Activated naive CD4-positive, alpha-beta T cell treated with anti-CD3 and anti-CD28 coated beads for 36 hours (primary cell): Measurements from ENCODE around the gene SNRNP70. TPM values are rescaled to one million over a fixed set of nuclear protein-coding genes. Genes with fewer than 3 reads are reported as not detected.

Experiments
- CTCF ChIA-PET: fragments of 350-600 bp; sonication (Branson Sonifier 250); formaldehyde crosslinking; loops from one replicate; lab custom pipeline; 2021; ENCODE audit warnings: antibody characterized with exemption; lab: Charles Lee
- DNase-seq: peaks from one replicate; pipeline ENCODE4 v3.0.0-alpha.2; 2020
- H3K27ac Mint-ChIP-seq: one replicate; pipeline ENCODE4 v1.8.0; 2021; ENCODE audit warnings: mild to moderate bottlenecking, mixed read lengths
- H3K27me3 Mint-ChIP-seq: one replicate; pipeline ENCODE4 v1.8.0; 2021; ENCODE audit warnings: low read depth, mixed read lengths
- H3K36me3 Mint-ChIP-seq: one replicate; pipeline ENCODE4 v1.8.0; 2021; ENCODE audit warnings: low read depth, mixed read lengths
- H3K4me1 Mint-ChIP-seq: one replicate; pipeline ENCODE4 v1.8.0; 2021; ENCODE audit warnings: low read depth, mixed read lengths
- H3K4me3 Mint-ChIP-seq: one replicate; pipeline ENCODE4 v1.8.0; 2021; ENCODE audit warnings: mild to moderate bottlenecking, moderate library complexity, mixed read lengths
- H3K9me3 Mint-ChIP-seq: one replicate; pipeline ENCODE4 v1.8.0; 2021; ENCODE audit warnings: mixed read lengths
- intact Hi-C: fragments of 100-400 bp; cut with micrococcal nuclease; formaldehyde crosslinking; loops from one replicate; pipeline ENCODE4 v1.15.1; 2023
- total RNA-seq, 2 experiments: library from RNA; stranded (reverse); gene quantifications; one replicate each; pipeline ENCODE4 v1.2.3, GENCODE V29; 2021

Gene SNRNP70
- total RNA-seq, 2 experiments from 2014 or later = 163 to 166 TPM

DNA sequence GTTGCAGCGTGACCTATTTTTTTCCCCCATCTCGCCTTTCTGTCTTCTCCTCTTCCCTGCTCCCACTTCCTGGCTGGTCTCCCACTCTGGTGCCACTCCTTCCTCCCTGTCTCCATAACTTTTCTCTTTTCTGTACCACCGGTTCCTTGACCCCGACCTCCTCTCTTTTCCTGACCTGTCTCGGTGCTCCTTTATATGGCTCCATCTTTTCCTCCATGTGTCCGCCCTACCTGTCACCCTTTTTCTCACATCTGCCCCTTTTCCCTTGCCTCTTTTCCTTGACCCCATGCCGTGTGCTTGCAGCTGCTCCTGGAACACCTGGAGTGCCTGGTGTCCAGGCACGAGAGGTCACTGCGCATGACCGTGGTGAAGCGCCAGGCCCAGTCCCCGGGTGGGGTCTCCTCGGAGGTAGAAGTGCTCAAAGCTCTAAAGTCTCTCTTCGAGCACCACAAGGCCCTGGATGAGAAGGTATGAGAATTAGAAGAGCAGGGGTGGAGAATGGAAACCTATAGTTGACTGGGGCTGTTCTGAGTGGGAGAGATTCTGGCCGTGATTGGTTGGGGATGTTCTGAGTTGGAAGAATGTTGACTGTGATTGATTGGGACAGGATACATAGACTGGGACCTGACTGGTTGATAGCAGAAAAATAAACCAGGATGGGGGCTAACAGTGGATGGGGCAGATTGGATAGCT, 43.4 kb downstream of the SNRNP70 start:
- Mint-ChIP-seq H3K27me3 (peaks cover 3% of the 10 kb centered on the region), H3K4me1 (peaks cover 23% of the 10 kb centered on the region), H3K27ac (no peak overlapping the region), H3K4me3 (peak overlapping the region; percentile 94), H3K9me3 (no peaks in the 10 kb centered on the region), H3K36me3 (no peaks in the 10 kb centered on the region)
- CTCF ChIA-PET = interaction anchor here (0.8 to 2.0 kb wide), 5 partner anchors 15 to 349 kb away, joined by 3 to 8 read pairs (median 3); partner anchors contain the start of genes GYS1 and RUVBL2
- intact Hi-C loops = loop anchor here (1.0 kb wide), 2 partner anchors 9 to 43 kb away; partner anchors contain the start of genes C19orf73, PPFIA3 and SNRNP70
- DNase-seq = no peak

DNA sequence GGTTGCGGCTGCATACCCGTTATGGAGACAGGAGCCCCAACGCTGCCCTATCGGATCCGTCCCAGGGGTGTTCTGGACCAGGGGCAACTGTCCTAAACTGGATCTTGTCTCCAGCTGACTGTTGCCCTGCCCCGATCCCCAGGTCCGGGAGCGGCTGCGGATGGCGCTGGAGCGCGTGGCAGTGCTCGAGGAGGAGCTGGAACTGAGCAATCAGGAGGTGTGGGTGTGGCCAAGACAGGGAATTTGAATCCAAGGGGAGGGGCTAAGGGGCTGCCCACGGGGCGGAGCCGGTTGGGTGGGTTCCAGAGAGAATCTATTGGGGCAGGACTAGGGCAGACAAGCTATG, 44.0 kb downstream of the SNRNP70 start:
- Mint-ChIP-seq H3K9me3 (no peaks in the 10 kb centered on the region), H3K27me3 (peaks cover 5% of the 10 kb centered on the region), H3K4me3 (no peak overlapping the region), H3K36me3 (peaks cover 1% of the 10 kb centered on the region), H3K27ac (no peak overlapping the region), H3K4me1 (peaks cover 27% of the 10 kb centered on the region)
- DNase-seq = no peak
- intact Hi-C loops = no loop called here
- CTCF ChIA-PET = interaction anchor here (0.8 to 2.0 kb wide), 2 partner anchors 15 to 18 kb away, joined by 3 to 8 read pairs; no protein-coding TSS in a partner anchor

DNA sequence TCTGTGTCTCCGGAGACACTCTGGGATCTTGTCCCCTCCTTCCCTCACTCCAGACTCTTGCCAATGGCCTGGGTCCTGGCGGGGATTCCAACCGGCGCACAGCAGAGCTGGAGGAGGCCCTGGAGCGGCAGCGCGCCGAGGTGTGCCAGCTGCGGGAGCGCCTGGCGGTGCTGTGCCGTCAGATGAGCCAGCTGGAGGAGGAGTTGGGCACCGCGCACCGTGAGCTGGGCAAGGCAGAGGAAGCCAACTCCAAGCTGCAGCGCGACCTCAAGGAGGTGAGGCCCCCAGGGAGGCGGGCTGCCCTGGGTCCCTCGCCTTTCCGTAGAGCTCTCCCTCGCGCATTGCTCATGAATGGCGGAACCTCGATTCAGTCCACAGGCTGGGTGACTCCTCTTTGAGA, 45.1 kb downstream of the SNRNP70 start:
- intact Hi-C loops = no loop called here
- Mint-ChIP-seq H3K4me3 (no peak overlapping the region), H3K27ac (no peak overlapping the region), H3K4me1 (peaks cover 30% of the 10 kb centered on the region), H3K27me3 (peaks cover 5% of the 10 kb centered on the region), H3K9me3 (no peaks in the 10 kb centered on the region), H3K36me3 (peaks cover 1% of the 10 kb centered on the region)
- no peak for DNase-seq
- CTCF ChIA-PET = interaction anchor here (0.6 to 2.0 kb wide), 6 partner anchors 14 to 424 kb away, joined by 3 to 8 read pairs (median 4); partner anchors contain the start of gene LIN7B

DNA sequence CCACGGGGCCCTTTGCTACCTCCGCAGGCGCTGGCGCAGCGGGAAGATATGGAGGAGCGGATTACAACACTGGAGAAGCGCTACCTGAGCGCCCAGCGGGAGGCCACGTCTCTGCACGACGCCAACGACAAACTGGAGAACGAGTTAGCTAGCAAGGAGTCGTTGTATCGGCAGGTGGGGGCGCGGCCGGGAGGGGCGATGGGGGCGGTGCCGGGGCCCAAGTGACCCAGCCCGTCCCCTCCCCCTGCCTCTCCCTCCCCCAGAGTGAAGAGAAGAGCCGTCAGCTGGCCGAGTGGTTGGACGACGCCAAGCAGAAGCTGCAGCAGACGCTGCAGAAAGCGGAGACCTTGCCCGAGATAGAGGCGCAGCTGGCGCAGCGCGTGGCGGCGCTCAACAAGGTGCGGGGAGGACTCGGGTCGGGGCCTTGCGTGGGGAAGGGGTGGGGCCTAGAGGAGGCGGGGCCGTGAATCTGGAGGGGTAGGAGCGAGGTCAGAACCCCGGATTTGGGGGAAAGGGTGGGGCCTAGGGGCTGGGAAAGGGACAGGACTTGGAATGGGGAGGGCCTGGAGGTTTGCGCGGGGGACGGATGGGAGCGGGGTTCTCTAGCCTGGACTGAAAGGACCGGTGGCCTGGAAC, 47.8 kb downstream of the SNRNP70 start:
- intact Hi-C loops = no loop called here
- H3K27ac Mint-ChIP-seq = no peak overlapping the region
- CTCF ChIA-PET = interaction anchor here (0.6 to 2.8 kb wide), 2 partner anchors 13 to 33 kb away, joined by 3 to 8 read pairs; no protein-coding TSS in a partner anchor

DNA sequence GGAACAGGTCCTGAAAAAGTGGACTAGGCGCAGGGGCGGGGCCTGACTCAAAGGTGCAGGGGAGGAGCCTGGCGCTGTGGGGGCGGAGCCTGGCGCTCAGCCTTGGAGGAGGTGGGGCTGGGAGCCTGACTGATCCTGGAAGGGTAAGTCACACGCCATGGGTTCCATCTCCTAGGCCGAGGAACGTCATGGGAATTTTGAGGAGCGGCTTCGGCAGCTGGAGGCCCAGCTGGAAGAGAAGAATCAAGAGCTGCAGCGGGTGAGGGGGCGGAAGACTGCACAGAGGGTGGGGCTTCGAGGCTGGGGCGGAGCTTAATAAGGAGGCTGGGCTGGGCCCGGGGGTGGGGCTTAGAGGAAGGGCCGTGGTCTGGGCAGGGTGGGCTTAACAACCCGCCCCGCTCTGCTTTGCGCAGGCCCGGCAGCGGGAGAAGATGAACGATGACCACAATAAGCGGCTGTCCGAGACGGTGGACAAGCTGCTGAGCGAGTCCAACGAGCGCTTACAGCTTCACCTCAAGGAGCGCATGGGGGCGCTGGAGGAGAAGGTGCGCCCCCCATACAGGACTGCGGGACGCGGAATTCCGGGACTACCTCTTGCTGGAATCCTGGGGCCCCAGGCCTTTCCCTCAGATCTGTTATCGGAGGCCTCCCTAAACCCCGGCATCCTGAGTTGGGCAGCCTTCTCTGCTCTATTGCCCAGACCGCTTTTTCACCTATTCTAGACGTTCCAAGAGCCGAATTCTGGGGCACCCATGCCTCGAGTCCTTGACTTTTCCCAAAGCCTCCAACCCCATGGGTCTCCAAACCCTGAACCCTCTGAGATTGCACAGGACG, 48.6 kb downstream of the SNRNP70 start:
- Mint-ChIP-seq H3K9me3 (no peaks in the 10 kb centered on the region), H3K27me3 (peaks cover 5% of the 10 kb centered on the region), H3K36me3 (peaks cover 3% of the 10 kb centered on the region), H3K27ac (no peak overlapping the region), H3K4me3 (peak overlapping the region; percentile 70), H3K4me1 (peaks cover 22% of the 10 kb centered on the region)
- peak; percentile 78 for DNase-seq
- intact Hi-C loops = no loop called here
- CTCF ChIA-PET = interaction anchor here (0.6 to 2.8 kb wide), 4 partner anchors 13 to 482 kb away, joined by 3 to 8 read pairs (median 6); no protein-coding TSS in a partner anchor

More for the DNA sequence above, 47.8 kb downstream of the SNRNP70 start:
- Mint-ChIP-seq H3K4me3 (peak overlapping the region; percentile 70), H3K9me3 (no peaks in the 10 kb centered on the region), H3K36me3 (peaks cover 3% of the 10 kb centered on the region), H3K4me1 (peaks cover 29% of the 10 kb centered on the region), H3K27me3 (peaks cover 5% of the 10 kb centered on the region)
- no peak for DNase-seq

DNA sequence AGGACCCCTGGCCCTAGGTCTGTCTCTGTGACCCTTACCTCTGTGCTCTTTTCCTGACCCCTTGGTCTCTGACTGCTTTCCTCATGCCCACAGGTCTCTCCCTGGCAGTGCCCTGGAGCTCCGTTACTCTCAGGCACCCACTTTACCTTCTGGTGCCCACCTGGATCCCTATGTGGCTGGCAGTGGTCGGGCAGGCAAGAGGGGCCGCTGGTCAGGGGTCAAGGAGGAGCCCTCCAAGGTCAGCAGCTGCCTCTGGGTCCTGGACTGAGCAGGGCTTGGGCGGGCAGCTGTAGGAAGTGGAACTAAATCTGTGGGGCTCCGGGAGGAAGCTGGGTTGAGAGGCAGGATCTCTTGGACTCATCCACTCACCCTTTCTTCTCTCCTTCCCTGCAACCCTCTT, 50.4 kb downstream of the SNRNP70 start:
- no peak overlapping the region for H3K4me3 Mint-ChIP-seq
- H3K27me3 Mint-ChIP-seq = peaks cover 5% of the 10 kb centered on the region
- H3K36me3 Mint-ChIP-seq = peaks cover 3% of the 10 kb centered on the region
- CTCF ChIA-PET = interaction anchor here (1.1 kb wide), 1 partner anchor 22 kb away, joined by 3 read pairs; no protein-coding TSS in a partner anchor
- H3K27ac Mint-ChIP-seq = no peak overlapping the region
- no peak for DNase-seq
- no peaks in the 10 kb centered on the region for H3K9me3 Mint-ChIP-seq
- peaks cover 20% of the 10 kb centered on the region for H3K4me1 Mint-ChIP-seq
- intact Hi-C loops = no loop called here

DNA sequence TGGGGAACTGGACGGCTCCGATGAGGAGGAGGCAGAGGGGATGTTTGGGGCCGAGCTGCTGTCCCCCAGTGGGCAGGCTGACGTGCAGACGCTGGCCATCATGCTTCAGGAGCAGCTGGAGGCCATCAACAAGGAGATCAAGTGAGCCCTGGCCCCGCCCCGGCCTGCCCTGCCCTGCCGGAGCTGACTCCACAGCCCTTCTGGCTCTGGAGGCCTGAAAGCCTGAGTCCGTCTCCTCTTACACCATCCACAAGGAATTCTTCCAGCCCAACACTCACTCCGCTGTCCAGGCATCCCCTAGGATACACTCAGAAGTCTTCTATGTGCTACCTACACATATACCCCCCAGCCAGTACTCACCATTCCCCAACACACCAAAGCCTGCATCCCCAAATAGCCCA, 51.5 kb downstream of the SNRNP70 start:
- CTCF ChIA-PET = interaction anchor here (0.9 kb wide), 1 partner anchor 11 kb away, joined by 3 read pairs; no protein-coding TSS in a partner anchor
- peaks cover 3% of the 10 kb centered on the region for H3K36me3 Mint-ChIP-seq
- no peak overlapping the region for H3K4me3 Mint-ChIP-seq
- peaks cover 5% of the 10 kb centered on the region for H3K27me3 Mint-ChIP-seq
- intact Hi-C loops = no loop called here
- H3K27ac Mint-ChIP-seq = no peak overlapping the region
- H3K9me3 Mint-ChIP-seq = no peaks in the 10 kb centered on the region
- H3K4me1 Mint-ChIP-seq = peaks cover 20% of the 10 kb centered on the region
- no peak for DNase-seq

DNA sequence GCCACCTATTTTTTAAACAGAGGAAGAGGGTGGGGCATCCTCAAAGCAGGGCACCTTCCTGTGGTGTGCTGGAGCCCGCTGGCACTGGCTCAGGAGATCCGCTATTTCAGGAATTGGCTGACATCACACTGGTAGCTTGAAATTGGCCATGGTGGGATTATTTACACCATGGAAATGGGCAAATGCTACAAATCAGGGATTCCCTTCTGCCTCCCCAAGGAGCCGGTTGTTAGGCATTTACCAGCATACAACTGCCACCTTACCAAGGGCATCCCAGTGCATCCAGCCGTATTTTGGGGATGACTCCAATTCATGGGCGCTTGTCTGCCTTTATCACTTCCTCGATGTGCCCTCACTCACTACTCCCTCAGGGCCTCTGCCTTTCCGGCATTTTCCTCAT, 55.7 kb downstream of the SNRNP70 start:
- CTCF ChIA-PET = interaction anchor here (0.8 to 0.9 kb wide), 2 partner anchors 35 to 43 kb away, joined by 3 read pairs; no protein-coding TSS in a partner anchor
- intact Hi-C loops = no loop called here
- DNase-seq = no peak
- no peak overlapping the region for H3K27ac Mint-ChIP-seq
- H3K36me3 Mint-ChIP-seq = peaks cover 2% of the 10 kb centered on the region
- peaks cover 16% of the 10 kb centered on the region for H3K4me1 Mint-ChIP-seq
- peaks cover 12% of the 10 kb centered on the region for H3K27me3 Mint-ChIP-seq
- H3K4me3 Mint-ChIP-seq = no peak overlapping the region
- no peaks in the 10 kb centered on the region for H3K9me3 Mint-ChIP-seq

DNA sequence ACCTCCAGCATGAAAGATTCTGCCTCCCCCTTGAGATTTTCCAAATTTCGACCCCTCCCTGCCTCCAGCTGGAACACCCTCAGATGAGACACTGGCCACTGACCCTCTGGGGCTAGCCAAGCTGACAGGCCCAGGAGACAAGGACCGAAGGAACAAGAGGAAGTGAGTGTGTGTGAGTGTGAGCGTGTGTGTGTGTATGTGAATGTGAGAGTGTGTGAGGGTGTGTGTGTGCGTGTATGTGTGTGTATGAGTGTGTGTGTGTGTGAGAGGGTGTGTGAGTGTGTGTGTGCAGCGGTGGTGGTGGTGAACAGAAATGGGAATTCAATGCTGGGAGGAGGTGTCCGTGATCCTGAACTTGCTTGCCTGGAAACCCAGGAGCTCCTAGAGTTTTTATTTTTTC, 56.1 kb downstream of the SNRNP70 start:
- Mint-ChIP-seq H3K27ac (no peak overlapping the region), H3K36me3 (peaks cover 2% of the 10 kb centered on the region), H3K27me3 (peaks cover 14% of the 10 kb centered on the region), H3K4me1 (peaks cover 14% of the 10 kb centered on the region), H3K9me3 (no peaks in the 10 kb centered on the region), H3K4me3 (no peak overlapping the region)
- no peak for DNase-seq
- CTCF ChIA-PET = interaction anchor here (0.7 to 0.9 kb wide), 3 partner anchors 35 to 44 kb away, joined by 3 to 5 read pairs (median 3); no protein-coding TSS in a partner anchor
- intact Hi-C loops = no loop called here

DNA sequence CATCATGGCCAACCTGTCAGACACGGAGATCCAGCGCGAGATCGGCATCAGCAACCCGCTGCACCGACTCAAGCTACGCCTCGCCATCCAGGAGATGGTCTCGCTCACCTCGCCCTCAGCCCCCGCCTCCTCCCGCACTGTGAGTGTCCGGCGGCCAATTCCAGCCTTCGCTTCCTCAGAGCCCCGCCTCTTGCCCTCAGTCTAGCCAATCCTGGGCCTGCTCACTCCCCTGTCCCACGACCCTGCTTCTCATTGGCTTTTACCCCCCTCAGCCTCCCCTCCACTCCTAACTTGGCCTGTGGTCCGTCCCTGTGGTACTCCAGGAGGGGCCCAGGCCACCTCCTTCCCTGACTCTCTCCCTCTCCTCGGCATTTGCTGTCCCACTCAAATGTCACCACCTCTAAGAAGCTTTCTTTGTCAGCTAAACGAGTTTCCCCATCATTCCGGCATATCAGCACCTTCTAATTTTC, 57.6 kb downstream of the SNRNP70 start:
- intact Hi-C loops = no loop called here
- Mint-ChIP-seq H3K4me1 (peaks cover 14% of the 10 kb centered on the region), H3K9me3 (no peaks in the 10 kb centered on the region), H3K27ac (no peak overlapping the region), H3K36me3 (no peaks in the 10 kb centered on the region), H3K27me3 (peaks cover 25% of the 10 kb centered on the region), H3K4me3 (peak overlapping the region; percentile 67)
- CTCF ChIA-PET = interaction anchor here (0.7 to 3.2 kb wide), 3 partner anchors 45 to 150 kb away, joined by 3 to 9 read pairs (median 4); partner anchors contain the start of genes GYS1 and RUVBL2
- DNase-seq = peak; percentile 80

DNA sequence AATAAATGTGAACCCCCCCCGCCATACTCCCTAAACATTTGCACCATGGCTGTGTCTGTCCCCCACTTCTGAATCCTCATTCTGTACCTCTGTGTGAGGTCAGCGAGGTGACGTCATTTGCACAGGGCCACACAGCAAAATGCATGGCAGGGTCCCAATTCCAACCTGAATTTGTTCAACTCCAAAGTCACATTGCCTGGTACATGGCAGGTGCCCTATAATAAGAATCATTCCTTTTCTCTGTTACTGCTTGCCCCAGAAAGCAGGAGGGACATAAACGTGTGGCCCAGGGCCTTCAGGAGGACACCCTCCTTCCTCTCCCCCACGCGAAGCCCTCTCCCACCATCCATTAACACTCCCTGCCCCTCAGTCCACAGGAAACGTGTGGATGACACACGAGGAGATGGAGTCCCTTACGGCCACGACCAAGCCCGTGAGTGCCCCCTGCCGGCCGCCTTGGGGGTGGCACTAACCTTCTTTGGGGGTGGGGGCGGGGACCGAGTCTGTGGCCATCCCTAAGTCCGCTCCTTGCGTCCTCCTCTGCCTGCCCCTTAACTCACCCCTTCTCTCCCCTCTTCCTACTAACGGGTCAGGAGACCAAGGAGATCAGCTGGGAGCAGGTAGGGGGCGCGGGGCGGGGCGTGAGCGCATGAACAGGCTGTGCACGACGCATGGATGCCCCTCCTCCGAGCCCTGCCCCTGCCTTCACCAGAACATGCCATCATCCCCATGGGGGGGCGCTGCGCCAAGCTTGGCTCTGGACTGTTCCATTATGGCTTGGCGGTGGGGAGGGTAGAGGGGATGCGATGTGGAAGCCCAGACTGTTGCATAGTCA, 60.5 kb downstream of the SNRNP70 start:
- peak; percentile 86 for DNase-seq
- Mint-ChIP-seq H3K9me3 (no peaks in the 10 kb centered on the region), H3K4me3 (peak overlapping the region; percentile 19), H3K27me3 (peaks cover 49% of the 10 kb centered on the region), H3K27ac (no peak overlapping the region), H3K36me3 (no peaks in the 10 kb centered on the region), H3K4me1 (peaks cover 29% of the 10 kb centered on the region)
- CTCF ChIA-PET = interaction anchor here (0.5 to 3.2 kb wide), 17 partner anchors 12 to 189 kb away, joined by 3 to 11 read pairs (median 3); partner anchors contain the start of genes GYS1 and RUVBL2
- intact Hi-C loops = loop anchor here (1.0 to 5.0 kb wide), 3 partner anchors 48 to 88 kb away; partner anchors contain the start of gene CGB7
